ENCODE measurements around the gene EFHC2.

The EFHC2 gene

GRCh38 chrX:44343412-44344141, at the start of gene EFHC2:
TSS of gene EFHC2 (minus strand) at chrX:44343672. CDS start at chrX:44343588, 84 bp downstream.
- DNase-seq (ENCODE audit: low spot score) = peak; percentile 9

- DNase-seq (ENCODE audit: low spot score) = no peak
Observed at GRCh38 chrX:44392767-44393166, 49.3 kb upstream of the EFHC2 start.

GRCh38 chrX:44384688-44385338, 41.3 kb upstream of the EFHC2 start:
- DNase-seq (ENCODE audit: low spot score) = no peak

- DNase-seq (ENCODE audit: low spot score) = no peak
Observed at GRCh38 chrX:44382871-44383270, 39.4 kb upstream of the EFHC2 start.

- no peak for DNase-seq (ENCODE audit: low spot score)
Observed at GRCh38 chrX:44352758-44353157, 9.3 kb upstream of the EFHC2 start.

- no peak for DNase-seq (ENCODE audit: low spot score)
Observed at GRCh38 chrX:44349561-44349960, 6.1 kb upstream of the EFHC2 start.

GRCh38 chrX:44344687-44345086, 1.2 kb upstream of the EFHC2 start:
- no peak for DNase-seq (ENCODE audit: low spot score)

GRCh38 chrX:44344194-44344593, 722 bp upstream of the EFHC2 start:
- no peak for DNase-seq (ENCODE audit: low spot score)

- no peak for DNase-seq (ENCODE audit: low spot score)
Observed at GRCh38 chrX:44342866-44343265, 606 bp downstream of the EFHC2 start.

GRCh38 chrX:44338361-44338760, 5.1 kb downstream of the EFHC2 start:
- no peak for DNase-seq (ENCODE audit: low spot score)

- DNase-seq (ENCODE audit: low spot score) = no peak
Observed at GRCh38 chrX:44332437-44332836, 11.0 kb downstream of the EFHC2 start.

- no peak for DNase-seq (ENCODE audit: low spot score)
Observed at GRCh38 chrX:44330227-44330626, 13.2 kb downstream of the EFHC2 start.

- DNase-seq (ENCODE audit: low spot score) = no peak
Observed at GRCh38 chrX:44319550-44319949, 23.9 kb downstream of the EFHC2 start.

GRCh38 chrX:44317181-44317580, 26.3 kb downstream of the EFHC2 start:
- no peak for DNase-seq (ENCODE audit: low spot score)

- no peak for DNase-seq (ENCODE audit: low spot score)
Observed at GRCh38 chrX:44314808-44315207, 28.7 kb downstream of the EFHC2 start.

- DNase-seq (ENCODE audit: low spot score) = no peak
Observed at GRCh38 chrX:44314259-44314734, 29.2 kb downstream of the EFHC2 start.

- no peak for DNase-seq (ENCODE audit: low spot score)
Observed at GRCh38 chrX:44312421-44312820, 31.1 kb downstream of the EFHC2 start.

- DNase-seq (ENCODE audit: low spot score) = no peak
Observed at GRCh38 chrX:44310227-44310626, 33.2 kb downstream of the EFHC2 start.

- no peak for DNase-seq (ENCODE audit: low spot score)
Observed at GRCh38 chrX:44308869-44309268, 34.6 kb downstream of the EFHC2 start.

GRCh38 chrX:44306356-44306755, 37.1 kb downstream of the EFHC2 start:
- no peak for DNase-seq (ENCODE audit: low spot score)

- DNase-seq (ENCODE audit: low spot score) = no peak
Observed at GRCh38 chrX:44305921-44306320, 37.6 kb downstream of the EFHC2 start.

- DNase-seq (ENCODE audit: low spot score) = peak; percentile 39
Observed at GRCh38 chrX:44303119-44303518, 40.4 kb downstream of the EFHC2 start.

- DNase-seq (ENCODE audit: low spot score) = no peak
Observed at GRCh38 chrX:44299177-44299576, 44.3 kb downstream of the EFHC2 start.
